NCI-H510A (cell line): ENCODE measurements around the gene INPP4B.

Experiments
- DNase-seq: peaks from one replicate; lab custom pipeline; 2025; lab: John Stamatoyannopoulos, UW

The INPP4B gene

GRCh38 chr4:142128529-142128928 lies 717.6 kb downstream of the INPP4B start:
- DNase-seq = no peak

- DNase-seq = peak; percentile 7
These were observed 719.1 kb downstream of the INPP4B start for GRCh38 chr4:142126890-142127497.

- DNase-seq = no peak
These were observed 721.2 kb downstream of the INPP4B start for GRCh38 chr4:142124874-142125273.

GRCh38 chr4:142121448-142122350 lies 724.4 kb downstream of the INPP4B start:
- no peak for DNase-seq

- no peak for DNase-seq
These were observed 725.2 kb downstream of the INPP4B start for GRCh38 chr4:142120921-142121320.

DNA sequence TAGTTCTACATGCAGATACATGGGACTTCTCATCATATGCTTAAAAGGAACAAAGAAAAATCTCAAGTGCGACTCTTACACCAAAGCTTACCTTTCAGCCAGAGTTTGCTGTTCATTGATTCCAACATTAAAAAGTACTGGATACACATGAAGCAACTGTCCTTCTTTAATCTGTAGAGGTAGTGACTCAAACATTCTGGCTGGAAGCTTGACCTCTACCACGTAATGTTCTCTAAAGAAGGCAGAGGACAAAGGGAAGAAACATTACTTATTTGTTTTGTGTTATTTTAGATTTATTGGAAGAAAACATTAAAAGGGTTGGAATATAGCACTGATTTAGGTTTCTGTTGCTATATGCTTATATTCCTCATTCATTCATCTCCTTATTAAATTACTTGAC lies 733.6 kb downstream of the INPP4B start:
- no peak for DNase-seq

- DNase-seq = no peak
These were observed 736.0 kb downstream of the INPP4B start for GRCh38 chr4:142110136-142110535.

DNA sequence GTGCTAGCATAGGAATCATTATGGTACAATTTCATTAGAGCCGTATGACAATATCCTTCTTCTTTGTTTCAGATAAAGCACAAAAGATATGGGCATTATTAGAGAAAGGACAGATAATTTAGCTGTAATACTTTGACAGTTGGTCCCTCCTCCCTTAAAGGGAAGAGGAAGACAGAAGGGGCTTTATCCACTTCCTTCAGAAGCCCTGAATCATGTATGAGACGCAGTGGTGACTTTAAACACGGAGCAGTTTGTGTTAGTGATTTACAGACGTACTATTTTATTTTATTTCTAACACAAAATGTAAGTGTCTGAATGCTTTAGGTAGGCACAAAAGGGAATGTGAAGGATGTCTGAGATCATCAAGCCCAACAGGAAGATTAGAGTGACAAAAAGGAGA lies 742.1 kb downstream of the INPP4B start:
- DNase-seq = no peak

- no peak for DNase-seq
These were observed 744.7 kb downstream of the INPP4B start for GRCh38 chr4:142101401-142101800.

DNA sequence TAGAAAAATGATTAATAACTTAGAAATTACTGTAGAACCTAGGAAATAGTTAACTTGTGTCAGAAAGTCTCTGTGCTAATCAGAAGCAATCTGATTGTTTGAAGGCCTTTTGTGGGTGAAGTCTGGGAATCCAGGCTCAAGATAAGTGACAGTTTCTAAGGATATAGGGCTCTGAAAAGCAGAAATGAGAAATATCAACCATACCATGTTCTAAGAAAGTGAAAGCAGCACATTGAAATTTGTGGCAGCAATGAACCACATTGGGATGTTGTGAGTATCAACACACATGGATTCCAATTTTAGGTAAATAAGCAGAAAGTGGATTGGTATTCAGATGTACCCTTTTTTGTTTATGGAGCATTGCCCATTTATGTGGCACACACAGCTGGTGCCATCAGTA lies 745.2 kb downstream of the INPP4B start:
- DNase-seq = no peak

- no peak for DNase-seq
These were observed 747.1 kb downstream of the INPP4B start for GRCh38 chr4:142098900-142099545.

DNA sequence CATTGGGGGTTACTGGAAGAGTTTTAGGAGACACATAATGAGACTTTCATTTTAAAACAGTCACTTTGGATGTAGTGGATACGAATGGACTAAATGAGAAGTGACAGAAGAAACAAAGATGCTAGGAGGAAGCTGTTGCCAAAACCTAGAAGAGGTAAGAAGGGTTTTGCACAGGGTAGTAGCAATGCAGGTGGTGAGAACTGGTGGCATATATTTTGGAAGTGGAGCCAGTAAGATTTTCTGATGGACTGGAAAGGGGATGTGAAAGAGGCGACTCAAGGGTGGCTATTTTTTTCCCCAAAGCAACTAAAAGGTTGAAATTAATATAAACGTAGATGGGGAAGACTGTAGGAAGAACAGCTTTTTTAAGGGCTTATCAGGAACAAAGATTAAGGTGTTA lies 747.7 kb downstream of the INPP4B start:
- no peak for DNase-seq

GRCh38 chr4:142097015-142097414 lies 749.1 kb downstream of the INPP4B start:
- DNase-seq = no peak

- DNase-seq = no peak
These were observed 750.1 kb downstream of the INPP4B start for GRCh38 chr4:142095886-142096605.

DNA sequence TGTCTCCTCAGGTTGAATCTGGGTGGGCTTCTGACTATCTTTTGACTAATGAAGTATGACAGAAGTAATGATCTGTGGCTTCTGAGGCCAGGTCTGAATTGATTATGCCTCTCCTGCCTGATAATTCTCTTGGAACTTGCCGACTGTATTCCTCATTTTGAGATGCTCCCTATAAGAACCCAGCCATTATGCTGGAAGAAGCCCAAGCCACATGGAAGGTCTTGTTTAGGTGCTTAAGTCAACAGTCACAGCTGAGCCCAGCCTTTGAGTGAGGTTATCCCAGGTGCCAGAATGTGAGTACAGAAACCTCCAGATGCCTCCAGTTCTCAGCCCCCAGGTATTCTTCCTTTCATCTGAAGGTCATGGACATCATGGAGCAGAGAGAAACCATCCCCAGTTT lies 753.2 kb downstream of the INPP4B start:
- no peak for DNase-seq

GRCh38 chr4:142091691-142092182 lies 754.4 kb downstream of the INPP4B start:
- DNase-seq = no peak

GRCh38 chr4:142091085-142091513 lies 755.0 kb downstream of the INPP4B start:
- DNase-seq = no peak

GRCh38 chr4:142088906-142089305 lies 757.2 kb downstream of the INPP4B start:
- no peak for DNase-seq

GRCh38 chr4:142085513-142086292 lies 760.4 kb downstream of the INPP4B start:
- no peak for DNase-seq

DNA sequence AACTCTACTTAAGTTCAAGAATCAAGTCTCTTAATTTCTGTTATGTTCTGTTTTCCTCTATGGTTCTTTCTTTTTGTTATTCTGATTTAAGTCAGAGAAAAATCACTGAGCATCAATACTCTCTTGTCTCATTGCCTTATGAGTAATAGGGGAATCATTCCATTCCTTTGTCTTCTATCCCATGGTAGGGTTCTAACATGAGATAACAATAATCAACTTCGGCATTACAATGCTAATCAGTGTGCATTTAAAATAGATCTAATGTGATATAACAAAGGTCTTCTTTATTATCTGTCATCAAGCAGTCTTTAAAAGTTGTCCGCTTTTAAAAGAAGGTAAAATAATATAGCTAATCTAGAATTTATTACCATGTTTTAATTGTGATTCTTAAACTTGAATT lies 762.8 kb downstream of the INPP4B start:
- DNase-seq = no peak

DNA sequence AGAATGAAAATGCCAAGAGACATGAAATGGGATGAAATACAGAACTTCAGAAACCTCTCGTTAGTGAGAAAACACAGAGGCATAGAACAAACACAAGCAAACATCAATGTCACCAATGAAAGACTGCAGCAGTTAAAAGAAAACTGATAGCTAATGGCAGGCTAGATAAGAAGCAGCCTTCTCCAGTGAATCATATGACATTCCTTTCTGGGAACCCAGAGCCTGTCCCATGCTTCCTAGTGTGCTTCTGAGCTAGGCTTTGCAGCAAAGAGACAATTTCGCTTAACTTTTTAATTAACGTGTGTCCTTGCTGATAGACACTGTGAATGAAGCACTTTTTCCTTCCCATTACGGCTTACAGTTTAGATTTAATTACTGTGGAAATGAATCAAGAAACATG lies 765.1 kb downstream of the INPP4B start:
- no peak for DNase-seq
